Activated gamma-delta T cell treated with Interleukin-2 at 50 U/mL for 16 hours (primary cell): ENCODE measurements around the gene LRBA.
"Not testable (repeated sequence)": the region's sequence is repeated elsewhere in the genome, so short reads cannot be mapped to it uniquely, and the experiment has no call there.

Experiments used
- DNase-seq: peaks from one replicate; pipeline ENCODE4 v3.0.0-alpha.2; 2020

The LRBA gene

DNA sequence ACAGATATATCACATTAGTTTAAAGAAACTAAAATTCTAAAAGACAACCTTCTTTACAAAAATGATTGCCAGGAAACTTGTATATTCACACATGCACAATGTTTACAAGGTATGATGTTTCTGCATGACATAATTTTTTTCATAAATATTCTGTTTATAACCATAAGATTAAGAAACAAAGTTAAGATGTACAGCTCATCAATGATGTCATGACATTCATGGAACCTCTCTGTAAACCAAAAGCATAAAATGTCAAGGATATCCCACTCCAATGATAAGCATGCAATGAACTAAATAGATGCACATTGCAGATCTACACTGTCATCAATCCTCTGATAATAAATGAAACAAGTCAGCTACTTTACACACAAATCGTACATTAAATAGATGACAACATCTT is 297.1 kb downstream of the LRBA start:
- DNase-seq, result no peak

DNA sequence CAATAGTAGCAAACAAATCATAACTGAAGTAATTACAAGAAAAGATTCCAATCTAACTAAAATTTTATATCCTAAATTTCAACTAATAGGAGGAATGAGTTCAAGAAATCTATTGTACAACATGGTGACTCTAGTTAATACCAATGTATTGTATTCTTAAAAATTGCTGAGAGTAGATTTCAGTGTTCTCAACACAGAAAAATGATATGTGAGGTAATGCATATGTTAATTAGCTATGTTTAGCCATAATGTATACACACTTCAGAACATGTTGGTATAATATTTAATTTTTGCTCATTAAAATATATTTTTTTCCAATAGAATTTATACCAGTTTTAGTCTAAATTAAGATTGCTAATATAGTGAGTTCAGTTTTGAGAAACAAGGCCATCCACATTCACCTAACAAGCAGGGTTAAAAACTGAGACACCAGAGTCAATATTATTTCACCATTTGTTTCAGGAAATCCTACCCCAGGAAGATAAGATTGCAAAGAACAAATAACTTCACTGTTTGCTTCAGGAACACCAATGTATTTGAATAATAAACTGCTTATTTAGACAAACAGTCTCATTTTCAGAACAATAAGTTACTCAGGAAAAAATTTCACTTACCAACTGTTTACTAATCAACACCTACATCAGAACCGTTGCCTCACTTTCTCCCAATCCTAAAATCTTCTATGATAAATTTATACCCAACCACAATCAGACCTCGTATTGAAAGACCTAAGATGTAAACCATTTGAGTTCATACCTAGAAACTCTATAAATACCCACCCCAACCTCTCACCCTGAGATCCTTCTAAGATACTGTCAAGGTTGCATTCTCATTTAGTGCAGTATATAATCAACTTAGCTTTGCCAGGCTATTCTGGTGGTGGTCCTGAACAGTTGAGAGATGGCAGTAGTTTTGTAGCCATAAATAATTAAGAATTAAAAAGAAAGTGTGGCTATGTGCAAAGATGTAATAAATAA is 300.3 kb downstream of the LRBA start:
- DNase-seq, result no peak

DNA sequence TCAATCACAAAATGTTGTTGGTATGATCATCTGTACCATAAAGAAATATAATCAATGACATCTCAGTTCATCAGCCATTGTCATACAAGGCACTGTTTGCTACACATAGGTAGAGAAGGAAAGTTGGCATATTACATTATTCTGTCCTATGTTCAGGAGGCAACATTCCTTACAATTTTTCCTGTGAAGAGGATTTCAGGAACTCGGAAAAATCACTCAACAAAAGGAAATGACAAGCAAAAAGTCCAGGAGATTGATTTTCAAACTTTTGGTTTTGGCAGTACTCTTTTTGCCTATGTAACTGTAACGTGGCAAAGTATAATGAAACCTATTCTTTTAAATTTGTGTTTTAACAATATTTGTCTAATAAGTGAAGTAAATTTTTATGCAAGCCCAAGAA is 301.8 kb downstream of the LRBA start:
- DNase-seq, result no peak

DNA sequence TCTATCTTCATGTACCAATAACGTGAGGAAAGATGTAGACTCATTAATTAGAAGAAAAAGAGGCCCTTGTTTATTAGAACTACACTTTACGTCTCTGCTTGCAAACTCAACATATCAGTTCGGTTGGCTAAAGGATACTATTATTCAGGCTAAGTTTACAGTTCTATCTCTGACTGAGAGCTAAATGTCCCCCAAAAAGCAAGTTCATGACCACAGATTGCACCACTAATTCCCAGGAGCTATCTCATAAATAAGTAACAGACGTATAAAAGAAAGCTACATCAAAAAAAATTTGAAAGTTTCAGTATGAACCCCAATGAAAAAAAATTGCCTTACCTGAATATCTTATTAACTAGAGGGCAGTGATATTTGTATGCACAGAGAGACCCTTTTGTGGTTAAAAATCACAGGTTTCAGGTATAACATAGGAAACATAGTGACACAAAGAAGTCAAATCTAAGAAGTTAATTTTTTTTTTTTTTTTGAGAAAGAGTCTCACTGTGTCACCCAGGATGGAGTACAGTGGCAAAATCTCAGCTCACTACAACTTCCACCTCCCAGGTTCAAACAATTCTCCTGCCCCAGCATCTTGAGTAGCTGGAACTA is 304.2 kb downstream of the LRBA start:
- no peak for DNase-seq

DNA sequence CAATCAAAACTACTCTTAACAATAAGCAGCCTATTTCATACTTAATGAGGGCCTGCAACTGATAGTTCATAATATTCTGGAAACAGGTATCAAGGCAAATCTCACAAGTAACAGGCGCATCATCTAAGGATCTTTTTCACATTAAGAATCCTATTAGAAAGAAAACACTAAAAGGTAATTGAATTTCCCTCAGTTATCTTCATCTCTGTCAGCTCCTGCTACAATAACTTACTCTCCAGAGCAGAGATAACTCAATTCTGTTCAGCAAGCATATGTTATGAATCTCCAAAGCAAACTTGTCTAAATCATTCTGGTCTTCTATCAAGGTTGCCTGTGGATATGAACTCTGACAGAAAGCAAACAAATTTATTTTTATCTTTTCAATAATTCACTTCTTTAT is 307.1 kb downstream of the LRBA start:
- no peak for DNase-seq

DNA sequence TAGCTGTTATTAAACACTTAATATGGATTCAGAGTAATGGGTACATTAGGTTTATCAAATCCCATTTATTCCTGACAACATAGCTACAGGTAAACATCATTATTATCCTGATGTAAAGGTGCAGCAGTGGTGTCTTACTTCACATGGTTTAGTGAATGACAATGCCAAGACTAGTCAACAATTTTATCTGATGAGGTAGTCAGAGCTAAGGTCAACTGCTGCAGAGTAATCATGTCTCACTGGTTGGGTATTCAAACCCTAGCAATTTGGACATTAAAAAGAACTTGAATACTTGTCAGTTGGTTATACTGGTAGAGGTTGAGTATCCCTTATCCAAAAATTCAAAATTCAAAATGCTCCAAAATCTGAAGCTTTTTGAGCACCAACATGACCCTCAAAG is 315.5 kb downstream of the LRBA start:
- no peak for DNase-seq

DNA sequence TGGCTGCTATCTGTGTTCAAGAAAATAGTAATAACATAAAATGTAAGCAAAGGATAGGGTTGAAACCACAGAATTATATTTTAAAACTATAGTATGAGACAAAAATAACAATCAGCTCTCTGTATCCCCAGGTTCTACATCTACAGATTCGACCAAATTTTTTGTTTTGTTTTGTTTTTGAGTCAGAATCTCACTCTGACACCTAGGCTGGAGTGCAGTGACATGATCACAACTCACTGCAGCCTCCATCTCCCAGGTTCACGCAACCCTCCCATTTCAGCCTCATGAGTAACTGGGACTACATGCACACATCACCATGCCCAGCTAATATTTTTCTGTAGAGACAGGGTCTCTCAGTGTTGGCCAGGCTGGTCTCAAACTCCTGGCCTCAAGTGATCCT is 319.9 kb downstream of the LRBA start:
- DNase-seq, result no peak

DNA sequence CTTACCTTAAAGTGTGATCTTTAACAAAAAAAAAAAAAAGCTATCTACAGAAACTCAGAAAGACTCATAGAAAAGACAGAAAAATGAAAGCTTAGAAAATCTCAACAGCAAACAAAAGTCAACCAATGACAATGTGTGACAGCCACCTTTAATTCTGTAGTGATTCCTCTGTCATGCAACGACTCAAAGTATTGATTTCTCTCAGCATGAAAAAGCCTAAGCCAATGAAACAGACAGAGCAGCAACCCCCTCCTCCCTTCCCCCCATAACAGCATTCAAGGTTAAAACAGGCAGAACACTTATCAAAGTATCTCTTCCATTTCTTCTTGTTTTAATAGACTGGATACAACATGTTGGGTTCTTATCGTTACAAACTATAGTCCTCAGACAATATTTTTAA is 320.6 kb downstream of the LRBA start:
- DNase-seq, result no peak

DNA sequence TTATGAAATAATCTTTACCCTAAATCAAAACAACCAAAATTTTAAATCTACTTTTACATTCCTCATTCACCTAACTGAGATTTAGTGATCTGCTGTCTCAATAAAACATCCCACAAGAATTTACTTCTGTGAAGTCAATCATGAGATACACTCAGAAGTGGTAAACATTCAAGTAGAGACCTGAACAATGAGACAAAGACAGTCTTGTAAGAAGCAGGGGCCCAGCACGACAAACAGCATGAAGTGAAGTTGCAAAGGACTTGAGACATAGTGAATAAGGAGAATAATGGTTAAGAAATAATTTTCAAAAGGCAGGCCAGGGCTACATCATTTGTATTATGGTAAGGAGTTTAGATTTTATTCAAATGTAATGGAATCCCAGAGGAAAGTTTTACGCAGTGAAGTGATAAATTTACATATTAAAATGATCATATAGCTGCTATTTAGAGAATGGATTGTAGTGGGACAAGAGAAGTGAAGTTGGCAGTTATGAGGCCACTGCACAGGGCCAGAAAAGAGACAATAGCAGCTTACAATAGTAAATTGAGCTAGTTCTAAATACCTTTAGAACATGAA is 331.2 kb downstream of the LRBA start:
- DNase-seq, result no peak

DNA sequence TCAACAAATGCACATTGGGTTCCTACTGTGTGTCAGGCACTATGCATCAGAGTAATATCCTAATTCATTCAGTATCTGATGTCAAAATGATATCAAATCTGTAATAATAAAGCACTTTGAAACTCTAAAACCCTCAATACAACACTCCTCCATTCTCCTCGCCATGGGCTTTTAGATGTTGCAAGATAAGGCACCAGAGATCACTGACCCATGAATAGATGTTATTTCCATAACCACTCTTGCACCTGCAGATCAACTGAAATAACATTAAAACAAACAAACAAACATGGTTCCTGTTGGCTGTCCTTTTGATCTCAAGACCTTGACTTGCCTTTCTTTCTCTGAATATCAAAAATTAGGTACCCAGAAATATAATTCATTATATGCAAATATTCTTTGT is 333.0 kb downstream of the LRBA start:
- DNase-seq, result no peak

DNA sequence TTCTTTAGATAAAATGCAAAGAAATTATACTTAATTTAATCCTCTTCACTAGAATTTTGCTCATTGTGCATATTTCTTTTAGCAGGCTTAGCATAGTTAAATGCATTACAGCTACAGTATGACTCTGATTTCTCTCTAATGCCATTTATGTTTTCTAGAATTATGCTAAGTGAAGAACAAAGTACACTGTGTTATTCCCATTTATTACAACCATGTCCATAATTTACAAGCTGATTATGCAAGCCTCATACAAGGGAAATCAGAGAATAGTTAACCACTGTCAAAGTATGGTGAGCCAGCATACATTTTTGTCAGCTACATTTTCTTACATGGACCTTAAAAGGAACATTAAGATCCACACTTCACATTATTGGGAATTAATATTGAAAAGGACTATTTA is 334.0 kb downstream of the LRBA start:
- DNase-seq, result no peak

DNA sequence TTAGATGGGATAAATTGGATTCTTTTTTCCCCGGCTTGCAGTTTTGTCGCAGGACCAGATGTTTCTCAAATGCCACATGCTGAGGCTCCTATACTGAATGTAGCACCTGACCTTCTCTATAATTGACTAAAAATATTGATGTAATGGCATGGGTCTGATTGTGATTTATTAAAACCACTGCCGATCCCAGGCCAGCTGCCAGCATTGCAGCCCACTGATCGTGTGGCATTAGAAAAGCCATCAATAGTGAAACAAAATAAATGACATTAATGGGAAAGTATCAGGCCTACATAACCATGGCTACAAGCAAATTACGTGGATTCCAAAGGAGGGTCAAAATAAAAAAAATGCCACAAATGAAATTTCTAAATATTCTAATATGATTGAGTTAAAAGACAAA is 334.4 kb downstream of the LRBA start:
- DNase-seq, result no peak

DNA sequence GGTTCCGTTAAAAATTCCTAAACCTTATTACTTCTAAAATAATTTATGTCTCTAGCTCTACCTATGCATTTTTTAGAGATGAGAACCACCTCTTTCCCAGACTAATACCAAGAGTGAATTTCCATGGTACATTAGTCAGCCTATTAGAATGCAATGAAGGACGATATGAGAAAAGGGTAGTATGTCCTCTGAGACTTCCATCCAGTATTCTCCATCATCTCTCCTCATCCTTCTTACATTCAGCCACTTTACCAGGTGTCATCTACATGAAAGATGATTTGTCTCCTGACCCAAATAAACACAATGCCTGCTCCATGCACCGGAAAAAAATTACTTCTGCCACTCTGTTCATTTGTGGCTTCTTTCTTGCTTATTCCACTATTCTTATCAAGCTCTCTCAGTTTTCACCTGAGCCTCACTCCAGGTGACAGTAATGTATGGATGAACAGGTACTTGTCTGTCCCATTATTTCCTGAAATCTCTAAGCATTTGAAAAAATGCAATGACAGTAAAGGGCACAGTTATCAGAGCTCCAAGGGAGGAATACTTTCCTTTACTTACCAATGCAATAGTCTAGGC is 335.2 kb downstream of the LRBA start:
- no peak for DNase-seq

DNA sequence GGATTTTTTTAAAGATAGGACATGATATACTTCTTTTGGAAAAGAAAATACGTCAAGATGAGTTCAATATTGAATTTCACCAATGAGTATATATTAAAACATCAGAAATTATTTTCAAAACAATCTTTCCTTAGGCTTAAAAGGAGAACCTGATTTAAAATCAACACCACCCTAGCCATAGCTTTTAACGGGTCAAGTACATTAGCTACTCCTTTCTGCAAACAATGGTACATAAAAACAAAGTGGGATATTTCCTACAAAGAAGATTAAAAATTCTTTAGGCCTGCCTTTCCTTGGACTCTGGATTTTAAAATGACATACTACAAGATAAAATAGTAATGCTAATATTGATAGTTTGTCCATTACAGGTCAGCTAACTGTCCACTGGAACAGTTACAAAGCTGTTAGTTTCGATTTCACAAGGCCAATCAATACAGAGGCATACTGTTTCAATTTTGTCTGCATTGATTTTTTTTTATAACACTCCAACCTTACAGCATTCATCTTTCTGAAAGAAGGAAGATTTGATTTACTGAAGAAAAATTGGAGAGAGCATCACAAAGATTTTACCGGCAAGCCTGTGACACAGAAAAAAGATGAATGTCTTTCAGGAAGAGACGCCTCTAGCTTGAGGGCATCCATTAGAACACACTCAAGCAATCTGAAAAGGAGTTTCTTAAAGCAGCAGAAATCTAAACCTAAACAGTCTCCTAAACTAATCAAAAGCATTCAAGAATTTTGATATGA is 335.9 kb downstream of the LRBA start:
- DNase-seq, result no peak

DNA sequence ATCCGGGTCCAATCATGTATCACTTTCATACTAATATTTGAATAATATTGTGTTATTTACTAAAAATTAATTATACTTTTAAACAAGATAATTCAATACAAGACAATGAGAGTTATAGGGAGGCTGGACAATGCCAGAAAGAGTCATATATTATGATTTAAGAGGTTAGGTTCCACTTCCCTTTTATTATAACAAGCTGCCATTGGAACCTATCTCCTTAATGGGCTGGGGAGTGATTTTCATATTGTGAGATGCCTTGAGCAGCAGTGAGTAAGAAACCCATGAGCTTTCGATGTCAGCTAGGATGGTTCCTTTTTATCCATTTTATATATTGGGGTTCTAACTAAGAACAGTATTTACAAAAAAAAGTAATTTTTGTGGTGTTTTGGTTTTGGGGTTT is 341.3 kb downstream of the LRBA start:
- DNase-seq, result no peak

DNA sequence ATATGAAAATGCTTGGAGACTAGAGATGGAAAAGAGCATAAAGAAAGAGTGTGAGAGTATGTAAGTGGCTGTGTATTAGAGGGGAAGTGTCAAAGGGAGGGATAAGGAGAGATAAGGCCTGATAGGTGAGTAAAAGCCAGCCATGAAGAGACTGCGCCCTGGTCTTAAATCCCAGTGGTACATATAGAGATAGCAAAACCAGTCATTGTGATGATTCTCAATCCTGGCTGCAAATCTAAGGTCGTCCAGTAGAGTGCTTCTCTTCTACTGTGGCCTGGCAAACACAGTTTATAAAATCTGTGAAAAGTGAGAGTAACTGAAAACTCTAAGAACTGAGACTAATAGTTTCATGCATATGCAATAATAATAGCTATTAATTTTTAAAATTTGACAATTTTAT is 346.3 kb downstream of the LRBA start:
- no peak for DNase-seq

DNA sequence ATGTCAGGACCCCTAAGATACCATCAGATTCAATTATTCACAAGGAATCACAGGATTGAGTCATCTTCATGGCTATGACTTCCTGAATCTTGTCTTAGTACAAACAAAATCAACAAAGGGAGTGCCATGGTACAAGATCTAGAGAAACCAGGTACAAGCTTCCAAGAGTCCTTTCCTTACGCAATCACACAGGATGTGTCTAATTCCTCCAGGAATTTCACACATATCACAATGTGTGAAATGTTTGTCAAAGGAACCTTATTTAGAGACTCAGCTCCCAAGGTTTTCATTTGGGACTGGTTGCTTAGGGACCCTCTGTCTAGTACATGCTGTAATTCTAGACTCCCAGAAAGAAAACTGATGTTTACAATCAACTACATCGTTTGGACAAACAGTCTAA is 350.1 kb downstream of the LRBA start:
- no peak for DNase-seq

DNA sequence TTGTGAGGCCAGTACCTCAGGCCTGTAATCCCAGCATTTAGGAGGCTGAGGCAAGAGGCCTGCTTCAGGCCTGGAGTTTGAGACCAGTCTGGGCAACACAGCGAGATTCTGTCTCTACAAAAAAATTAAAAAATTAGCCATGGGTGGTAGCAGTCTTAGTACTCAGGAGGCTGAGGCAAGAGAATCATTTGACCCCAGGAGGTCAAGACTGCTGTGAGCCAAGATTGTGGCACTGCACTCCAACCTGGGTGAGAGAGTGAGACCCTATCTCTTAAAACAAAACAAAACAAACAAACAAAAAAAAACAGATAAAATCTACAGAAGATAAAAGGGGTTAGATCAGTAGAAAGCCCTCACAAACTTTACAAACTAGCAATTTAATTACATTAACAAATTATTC is 352.4 kb downstream of the LRBA start:
- no peak for DNase-seq

DNA sequence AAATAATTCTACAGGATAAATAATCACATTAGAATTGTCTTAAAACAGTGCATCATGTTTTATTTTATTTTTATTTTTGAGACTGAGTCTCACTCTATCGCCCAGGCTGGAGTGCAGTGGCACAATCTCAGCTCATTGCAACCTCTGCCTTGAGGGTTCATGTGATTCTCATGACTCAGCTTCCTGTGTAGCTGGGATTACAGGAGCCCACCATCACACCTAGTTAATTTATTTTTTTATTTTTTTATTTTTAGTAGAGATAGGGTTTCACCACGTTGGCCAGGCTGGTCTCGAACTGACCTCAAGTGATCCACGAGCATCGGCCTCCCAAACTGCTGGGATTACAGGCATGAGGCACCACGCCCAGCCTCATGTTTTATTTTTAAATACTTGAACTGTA is 353.5 kb downstream of the LRBA start:
- DNase-seq, result not testable (repeated sequence)

DNA sequence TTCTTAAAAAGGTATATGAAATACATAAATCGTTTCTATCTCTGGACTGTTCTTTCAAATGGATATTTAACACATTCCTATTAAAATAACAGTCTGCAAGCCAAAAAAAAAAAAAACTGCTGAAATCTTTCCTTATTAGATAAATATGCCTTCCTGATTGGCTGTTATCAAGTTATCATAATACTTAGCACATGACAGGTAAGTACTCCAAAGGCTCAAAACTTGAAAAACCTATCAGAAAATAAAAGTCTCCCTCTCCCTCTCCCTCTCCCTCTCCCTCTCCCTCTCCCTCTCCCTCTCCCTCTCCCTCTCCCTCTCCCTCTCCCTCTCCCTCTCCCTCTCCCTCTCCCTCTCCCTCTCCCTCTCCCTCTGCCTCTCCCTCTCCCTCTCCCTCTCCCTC is 356.8 kb downstream of the LRBA start:
- DNase-seq, result not testable (repeated sequence)

DNA sequence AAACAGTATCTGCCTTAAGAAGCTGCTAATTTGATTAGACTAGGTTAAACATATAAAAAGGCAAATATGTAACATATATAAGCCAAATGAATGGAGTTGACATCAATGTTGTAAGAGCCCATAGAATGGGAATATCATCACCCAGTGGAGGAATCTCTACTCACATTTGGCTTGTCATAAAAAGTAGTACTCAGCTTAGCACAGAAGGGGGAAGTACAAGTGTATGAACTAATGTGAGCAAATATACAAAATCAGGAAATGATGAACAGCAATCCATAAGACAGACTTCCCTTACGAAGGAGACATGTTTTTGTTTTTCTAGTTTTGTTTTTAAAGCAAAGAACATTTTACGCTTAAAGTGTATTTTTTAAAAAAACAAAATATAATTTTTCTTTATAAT is 358.2 kb downstream of the LRBA start:
- DNase-seq, result no peak

DNA sequence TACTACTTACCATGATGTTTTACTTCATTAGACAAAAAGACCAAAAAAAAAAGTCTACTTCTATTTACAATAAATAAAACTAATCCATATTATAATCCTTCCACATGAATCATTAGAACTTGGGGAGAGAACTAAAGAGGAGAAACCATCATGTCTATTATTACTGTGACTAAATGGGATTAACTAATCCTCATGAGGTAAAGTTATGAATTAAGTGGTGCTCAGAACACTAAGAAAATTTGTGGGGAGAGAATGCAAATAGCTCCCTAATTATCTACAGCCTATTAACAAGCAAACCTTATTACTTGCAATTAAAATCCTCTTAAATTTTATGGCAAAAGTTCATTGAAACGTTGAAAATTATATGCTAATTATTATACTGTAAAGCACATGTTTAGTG is 364.3 kb downstream of the LRBA start:
- DNase-seq, result no peak

DNA sequence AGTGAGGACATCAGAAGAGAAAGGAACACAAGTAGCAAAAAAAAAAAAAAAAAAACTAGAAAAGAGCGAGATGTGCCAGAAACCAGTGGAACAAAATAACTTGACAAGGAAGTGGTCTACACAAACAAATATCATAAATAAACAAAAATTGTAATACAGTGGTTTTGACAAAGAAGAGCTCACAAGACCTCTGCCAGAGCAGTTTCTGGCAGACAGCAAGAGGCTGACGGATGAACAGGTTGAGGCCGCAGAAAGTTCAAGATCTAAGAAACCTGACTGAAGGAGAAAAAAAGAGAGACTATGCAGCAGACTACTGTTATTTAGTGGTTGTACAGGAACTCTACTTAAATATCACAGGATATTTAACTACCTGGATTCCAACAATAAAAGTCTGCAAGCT is 367.0 kb downstream of the LRBA start:
- DNase-seq, result no peak
